ENCODE results near the gene SPTBN1.

The SPTBN1 gene

GRCh38 chr2:54423213-54423612 is 32.9 kb upstream of the SPTBN1 start:
- TF ChIP-seq, protein P1, sequence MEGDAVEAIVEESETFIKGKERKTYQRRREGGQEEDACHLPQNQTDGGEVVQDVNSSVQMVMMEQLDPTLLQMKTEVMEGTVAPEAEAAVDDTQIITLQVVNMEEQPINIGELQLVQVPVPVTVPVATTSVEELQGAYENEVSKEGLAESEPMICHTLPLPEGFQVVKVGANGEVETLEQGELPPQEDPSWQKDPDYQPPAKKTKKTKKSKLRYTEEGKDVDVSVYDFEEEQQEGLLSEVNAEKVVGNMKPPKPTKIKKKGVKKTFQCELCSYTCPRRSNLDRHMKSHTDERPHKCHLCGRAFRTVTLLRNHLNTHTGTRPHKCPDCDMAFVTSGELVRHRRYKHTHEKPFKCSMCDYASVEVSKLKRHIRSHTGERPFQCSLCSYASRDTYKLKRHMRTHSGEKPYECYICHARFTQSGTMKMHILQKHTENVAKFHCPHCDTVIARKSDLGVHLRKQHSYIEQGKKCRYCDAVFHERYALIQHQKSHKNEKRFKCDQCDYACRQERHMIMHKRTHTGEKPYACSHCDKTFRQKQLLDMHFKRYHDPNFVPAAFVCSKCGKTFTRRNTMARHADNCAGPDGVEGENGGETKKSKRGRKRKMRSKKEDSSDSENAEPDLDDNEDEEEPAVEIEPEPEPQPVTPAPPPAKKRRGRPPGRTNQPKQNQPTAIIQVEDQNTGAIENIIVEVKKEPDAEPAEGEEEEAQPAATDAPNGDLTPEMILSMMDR (conservative IDR thresholded peaks at IDR 0.05; ENCODE audit: control insufficient read depth, insufficient read depth, low read depth, low read length): no peak
- DNase-seq (ENCODE audit: low read depth): no peak
- H3K4me3 ChIP-seq (ENCODE audit: control insufficient read depth, low read depth, low read length): no peak overlapping the region

GRCh38 chr2:54424555-54425163 is 31.5 kb upstream of the SPTBN1 start:
- TF ChIP-seq, protein P1 (conservative IDR thresholded peaks at IDR 0.05; ENCODE audit: control insufficient read depth, insufficient read depth, low read depth, low read length): no peak
- DNase-seq (ENCODE audit: low read depth): no peak
- H3K4me3 ChIP-seq (ENCODE audit: control insufficient read depth, low read depth, low read length): no peak overlapping the region

GRCh38 chr2:54428108-54428831 is 27.9 kb upstream of the SPTBN1 start:
- TF ChIP-seq, protein P1 (conservative IDR thresholded peaks at IDR 0.05; ENCODE audit: control insufficient read depth, insufficient read depth, low read depth, low read length): no peak
- no peak overlapping the region for H3K4me3 ChIP-seq (ENCODE audit: control insufficient read depth, low read depth, low read length)
- DNase-seq (ENCODE audit: low read depth): peak; percentile 17

DNA sequence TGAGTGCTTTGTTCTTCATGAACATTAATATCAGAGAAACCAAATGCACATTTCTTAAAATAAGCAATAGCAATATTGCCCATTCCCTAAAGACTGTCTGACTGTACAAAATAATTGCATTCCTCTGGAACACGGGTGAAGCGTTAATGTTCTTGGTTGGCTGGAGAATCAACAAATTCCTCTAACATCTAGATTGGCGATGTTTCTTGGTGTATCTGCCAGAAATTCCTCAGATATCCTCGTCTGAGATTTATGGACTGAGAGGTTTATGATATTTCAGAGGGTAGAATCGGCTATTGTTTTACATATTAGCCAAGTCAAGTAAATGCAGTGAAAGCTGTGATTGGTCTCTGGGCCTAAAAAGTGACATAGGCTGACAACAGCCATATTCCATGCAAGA is 27.1 kb upstream of the SPTBN1 start:
- H3K4me3 ChIP-seq (ENCODE audit: control insufficient read depth, low read depth, low read length): no peak overlapping the region
- no peak for DNase-seq (ENCODE audit: low read depth)
- TF ChIP-seq, protein P1 (conservative IDR thresholded peaks at IDR 0.05; ENCODE audit: control insufficient read depth, insufficient read depth, low read depth, low read length): no peak

DNA sequence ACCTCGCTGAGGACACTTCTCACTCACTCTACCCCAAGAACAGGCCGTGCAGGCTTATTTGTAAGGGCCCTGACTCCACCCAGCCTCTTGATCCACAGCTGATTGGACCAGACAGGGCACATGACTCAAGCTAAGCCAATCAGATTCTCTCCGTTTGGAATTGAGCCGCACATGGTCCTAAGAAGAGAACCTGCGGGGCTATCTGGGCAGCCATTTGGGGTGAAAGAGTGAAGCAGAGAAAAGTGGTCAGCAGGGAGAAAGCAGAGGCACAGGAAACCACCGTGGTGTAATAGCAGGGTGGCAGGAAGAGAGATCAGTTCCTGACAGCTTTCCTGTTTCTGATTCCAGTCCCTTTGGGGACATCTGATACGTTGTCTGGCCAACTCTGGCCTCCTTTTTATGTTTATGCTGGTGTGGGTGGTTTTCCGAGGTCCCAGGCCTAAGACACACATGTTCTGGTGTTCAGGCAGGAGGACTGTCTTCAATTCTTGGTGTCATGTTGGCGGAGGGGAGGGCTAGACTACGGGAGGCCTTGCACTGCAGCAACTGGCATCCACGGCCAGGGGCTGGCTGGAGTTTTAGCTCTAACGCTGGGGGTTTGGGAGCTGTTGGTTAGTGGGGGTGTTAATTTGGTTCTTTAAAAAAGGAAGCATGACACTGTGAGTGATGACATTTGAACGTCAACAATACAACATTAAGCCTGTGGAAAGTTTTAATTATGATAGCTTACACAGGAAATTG is 26.1 kb upstream of the SPTBN1 start:
- TF ChIP-seq, protein P1 (conservative IDR thresholded peaks at IDR 0.05; ENCODE audit: control insufficient read depth, insufficient read depth, low read depth, low read length): no peak
- no peak for DNase-seq (ENCODE audit: low read depth)
- H3K4me3 ChIP-seq (ENCODE audit: control insufficient read depth, low read depth, low read length): no peak overlapping the region

DNA sequence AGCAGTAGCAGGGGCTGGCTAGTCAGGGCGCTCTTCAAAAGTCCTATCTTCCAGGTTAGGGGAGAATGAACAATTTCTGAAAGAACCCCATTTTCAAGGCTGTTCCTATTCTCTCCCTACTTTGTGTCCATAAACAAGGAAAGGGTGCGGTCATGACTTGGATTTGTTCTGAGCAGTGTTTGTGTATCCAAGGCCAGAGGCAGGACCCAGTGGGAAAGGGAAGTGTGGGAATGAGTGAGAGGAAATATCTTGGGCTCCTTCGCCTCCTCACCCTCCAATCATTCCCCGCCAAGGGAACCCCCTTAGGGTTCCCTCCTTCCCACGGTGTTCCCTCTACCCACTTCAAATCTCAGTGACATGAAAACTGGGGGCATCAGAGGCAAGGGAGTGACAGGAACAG is 25.5 kb upstream of the SPTBN1 start:
- DNase-seq (ENCODE audit: low read depth): no peak
- TF ChIP-seq, protein P1 (conservative IDR thresholded peaks at IDR 0.05; ENCODE audit: control insufficient read depth, insufficient read depth, low read depth, low read length): no peak
- no peak overlapping the region for H3K4me3 ChIP-seq (ENCODE audit: control insufficient read depth, low read depth, low read length)
